Measurements from ENCODE around the gene FSIP2.

DNA sequence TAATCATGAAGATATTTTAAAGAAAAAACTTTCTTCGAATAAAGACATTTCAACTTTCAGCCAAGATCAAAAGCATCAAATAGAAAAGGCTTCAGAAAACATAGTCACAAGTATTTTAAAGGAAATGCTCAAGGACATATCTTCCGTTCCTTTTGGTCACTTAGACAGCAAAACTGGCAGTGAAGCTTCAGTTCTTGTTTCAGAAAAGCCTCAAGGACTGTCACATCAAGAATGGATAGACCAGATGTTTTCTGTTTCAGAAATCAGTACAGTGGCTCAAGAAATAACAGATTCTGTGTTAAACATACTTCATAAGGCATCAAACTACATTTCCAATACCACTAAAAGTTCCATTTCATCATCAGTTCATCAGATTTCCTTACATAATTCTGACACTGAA, 51.8 kb downstream of the FSIP2 start:
- TF ChIP-seq, protein P1, sequence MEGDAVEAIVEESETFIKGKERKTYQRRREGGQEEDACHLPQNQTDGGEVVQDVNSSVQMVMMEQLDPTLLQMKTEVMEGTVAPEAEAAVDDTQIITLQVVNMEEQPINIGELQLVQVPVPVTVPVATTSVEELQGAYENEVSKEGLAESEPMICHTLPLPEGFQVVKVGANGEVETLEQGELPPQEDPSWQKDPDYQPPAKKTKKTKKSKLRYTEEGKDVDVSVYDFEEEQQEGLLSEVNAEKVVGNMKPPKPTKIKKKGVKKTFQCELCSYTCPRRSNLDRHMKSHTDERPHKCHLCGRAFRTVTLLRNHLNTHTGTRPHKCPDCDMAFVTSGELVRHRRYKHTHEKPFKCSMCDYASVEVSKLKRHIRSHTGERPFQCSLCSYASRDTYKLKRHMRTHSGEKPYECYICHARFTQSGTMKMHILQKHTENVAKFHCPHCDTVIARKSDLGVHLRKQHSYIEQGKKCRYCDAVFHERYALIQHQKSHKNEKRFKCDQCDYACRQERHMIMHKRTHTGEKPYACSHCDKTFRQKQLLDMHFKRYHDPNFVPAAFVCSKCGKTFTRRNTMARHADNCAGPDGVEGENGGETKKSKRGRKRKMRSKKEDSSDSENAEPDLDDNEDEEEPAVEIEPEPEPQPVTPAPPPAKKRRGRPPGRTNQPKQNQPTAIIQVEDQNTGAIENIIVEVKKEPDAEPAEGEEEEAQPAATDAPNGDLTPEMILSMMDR (IDR thresholded peaks at IDR 0.05): no peak
- no peak for TF ChIP-seq EZH2 (IDR thresholded peaks at IDR 0.05; ENCODE audit: borderline replicate concordance, insufficient read depth, low read depth, low read length, poor library complexity, severe bottlenecking)

Data from B cell (primary cell).